Ecto neural progenitor cell (in vitro differentiated cells): Measurements from ENCODE around the gene CCDC116.

ENCODE experiments used
- DNase-seq: peaks from one replicate; pipeline ENCODE4 v3.0.0-alpha.2; 2018; ENCODE audit warnings: low spot score

Gene CCDC116

DNA sequence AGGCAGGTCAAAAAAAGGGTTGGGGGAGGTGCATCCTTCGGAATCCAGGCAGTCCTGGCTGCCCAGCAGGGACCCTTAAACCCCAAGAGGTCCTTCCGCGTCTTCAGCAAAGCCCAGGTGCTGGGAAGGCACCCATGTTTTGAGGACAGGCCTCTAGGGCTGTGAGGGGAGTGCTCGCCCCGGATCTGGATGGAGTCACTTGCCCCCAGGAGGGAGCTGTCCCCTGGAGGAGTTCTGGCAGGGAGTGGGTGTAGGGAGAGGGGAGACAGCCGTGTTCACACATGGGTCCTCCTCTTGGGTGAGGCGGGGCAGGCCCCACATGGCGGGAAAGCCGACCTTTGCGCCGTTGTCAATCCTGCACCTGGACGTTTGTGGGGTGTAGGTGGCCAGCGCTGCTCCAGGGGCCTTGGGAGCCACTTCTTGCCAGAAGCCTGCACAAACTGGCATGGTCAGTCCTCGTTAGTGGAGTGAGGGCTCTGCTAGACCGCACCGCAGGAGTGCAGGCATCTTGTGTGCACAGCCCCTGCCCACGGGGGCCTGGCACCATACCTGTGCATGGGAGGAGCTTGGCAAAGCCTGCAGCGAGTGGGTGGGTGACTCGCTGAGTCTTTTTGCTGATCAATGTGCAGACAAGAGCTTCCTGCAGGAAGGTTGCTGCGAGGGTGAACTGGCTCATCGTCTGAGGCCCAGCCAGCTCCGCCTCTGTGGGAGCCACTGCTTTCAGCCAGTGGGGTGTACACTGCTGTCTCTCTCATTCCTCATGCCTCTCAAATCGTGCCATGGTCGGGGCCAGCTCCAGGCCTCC is 49.2 kb downstream of the CCDC116 start:
- DNase-seq: no peak

DNA sequence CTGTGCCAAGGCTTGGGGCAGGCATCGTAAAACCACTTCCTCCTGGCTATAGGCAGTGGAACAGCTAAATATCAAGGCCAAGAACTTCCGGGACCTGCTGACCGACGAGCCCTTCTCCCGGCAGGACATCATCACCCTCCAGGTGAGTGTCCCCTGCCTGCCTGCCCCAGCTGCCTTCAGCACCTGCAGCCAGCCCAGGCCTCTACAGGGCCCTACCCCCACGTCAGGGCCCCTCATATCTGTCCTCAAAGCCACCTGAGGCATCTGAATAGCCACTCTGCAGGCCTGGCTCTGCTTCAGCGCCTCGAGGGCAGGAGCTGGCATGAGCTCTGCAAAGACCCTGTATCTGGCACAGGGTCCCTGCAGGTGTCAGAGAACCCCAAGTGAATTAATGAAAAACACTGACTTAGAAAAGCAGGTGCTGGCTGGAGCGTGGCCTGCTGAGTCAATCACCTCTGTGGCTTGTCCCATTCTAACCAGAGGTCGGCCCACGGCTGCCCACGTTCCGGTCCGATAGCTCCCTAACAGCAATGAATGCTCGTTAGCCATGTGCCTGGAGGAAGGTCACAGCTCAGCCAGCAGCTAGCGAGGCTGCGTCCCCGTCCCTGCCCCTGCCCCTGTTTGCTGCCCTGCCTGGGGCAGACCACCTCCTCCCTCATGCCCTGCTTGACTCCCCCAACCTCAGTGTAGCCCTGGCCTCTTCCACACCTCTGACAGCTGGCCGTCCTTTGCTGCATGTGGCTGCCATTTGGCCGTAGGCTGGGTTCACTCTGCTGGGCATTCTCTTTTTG is 50.0 kb downstream of the CCDC116 start:
- no peak for DNase-seq

DNA sequence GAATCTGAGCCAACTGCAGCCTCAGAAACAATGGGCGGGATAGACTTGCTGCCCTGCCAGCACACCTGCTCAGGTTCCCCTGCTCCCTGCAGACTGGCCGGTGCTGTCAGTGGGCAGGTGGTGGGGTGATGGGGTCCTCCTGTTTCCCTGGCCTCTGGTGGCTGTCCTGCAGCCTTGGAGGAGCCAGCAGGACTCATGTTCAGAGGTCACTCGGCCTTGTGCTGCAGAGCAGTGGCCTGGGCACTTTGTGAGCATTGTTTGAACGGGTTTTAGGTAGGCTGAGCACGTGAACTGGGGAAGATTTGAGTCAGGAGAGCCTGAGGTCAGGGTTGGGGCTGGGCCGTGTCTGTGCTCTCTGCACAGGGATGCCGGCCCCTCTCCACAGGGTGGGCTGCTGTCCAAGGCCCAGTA is 50.8 kb downstream of the CCDC116 start:
- DNase-seq: no peak

DNA sequence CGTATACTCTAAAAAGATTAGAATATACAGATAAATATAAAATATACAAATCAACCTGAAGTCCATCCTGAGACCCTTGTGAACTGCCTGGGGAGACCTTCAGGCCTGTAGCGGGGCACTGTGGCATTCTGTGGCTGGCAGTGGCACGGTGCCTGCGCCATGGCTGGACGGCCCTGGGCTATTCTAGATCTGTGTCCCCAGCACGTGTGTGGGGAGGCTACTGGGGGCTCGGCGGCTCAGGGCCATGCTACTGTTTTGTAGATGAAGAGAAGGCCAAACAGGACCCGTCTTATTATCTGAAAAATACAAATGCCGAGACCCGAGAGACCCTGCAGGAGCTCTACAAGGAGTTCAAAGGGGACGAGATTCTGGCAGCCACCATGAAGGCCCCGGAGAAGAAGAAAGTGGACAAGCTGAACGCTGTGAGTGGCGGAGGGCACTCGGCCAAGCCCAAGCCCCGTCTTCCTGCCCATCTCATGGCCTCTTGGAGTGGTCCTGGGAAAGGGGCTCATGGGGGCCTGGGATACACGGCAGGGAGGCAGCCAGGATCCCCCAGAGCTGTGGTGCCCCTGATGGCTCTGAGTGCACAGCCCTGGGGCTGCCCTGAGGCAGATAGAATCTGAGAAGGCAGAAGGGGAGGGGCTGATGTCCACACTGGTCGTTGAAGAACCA is 52.1 kb downstream of the CCDC116 start:
- DNase-seq: no peak

DNA sequence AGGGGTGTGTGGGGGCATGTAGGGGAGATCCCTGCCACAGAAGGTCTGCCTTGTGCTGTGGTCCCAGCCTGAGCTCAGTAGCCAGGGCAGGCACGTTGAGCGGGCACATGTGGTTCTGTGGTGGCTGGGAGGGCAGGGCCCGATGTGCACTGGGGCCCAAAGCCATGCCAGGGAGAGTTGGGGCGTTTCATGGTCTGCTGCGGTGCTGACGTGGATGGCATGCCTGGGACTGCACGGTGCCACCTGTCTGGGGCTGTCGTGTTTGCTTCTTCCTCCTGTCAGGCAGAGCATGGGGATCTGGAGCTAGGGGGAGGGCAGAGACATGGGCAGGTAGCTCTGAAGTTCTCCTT is 52.6 kb downstream of the CCDC116 start:
- DNase-seq: no peak

DNA sequence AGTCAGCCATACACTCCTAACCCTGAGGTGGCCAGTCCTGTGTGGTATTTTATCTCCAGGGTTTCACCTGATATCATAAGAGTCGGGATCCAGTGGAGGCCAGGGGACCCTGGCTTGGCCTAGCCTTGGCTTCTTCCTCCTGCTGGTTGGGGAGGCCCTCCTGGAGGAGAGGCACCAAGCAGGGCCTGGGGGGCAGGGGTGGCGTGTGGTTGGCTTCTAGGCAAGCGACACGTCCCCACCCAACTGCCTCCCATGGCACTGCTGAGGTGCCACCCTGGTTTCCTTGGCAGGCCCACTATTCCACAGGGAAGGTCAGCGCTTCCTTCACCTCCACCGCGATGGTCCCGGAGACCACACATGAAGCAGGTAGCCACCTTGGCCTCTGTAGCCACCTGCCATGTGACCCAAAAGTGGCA is 53.6 kb downstream of the CCDC116 start:
- DNase-seq: no peak
